Skeletal muscle satellite cell (primary cell): ENCODE data around the gene SLC1A5.
"Not testable (repeated sequence)": the region's sequence is repeated elsewhere in the genome, so short reads cannot be mapped to it uniquely, and the experiment has no call there.

Source experiments
- H3K27me3 ChIP-seq: 2 replicates; pipeline ENCODE4 v1.7.0; 2013; ENCODE audit warnings: low read length; ENCODE audit not compliant: control insufficient read depth, insufficient read depth
- H3K36me3 ChIP-seq: 2 replicates; pipeline ENCODE4 v1.7.0; 2013; ENCODE audit warnings: mild to moderate bottlenecking, control low read depth, low read length; ENCODE audit not compliant: insufficient read depth
- H3K4me1 ChIP-seq: 2 replicates; pipeline ENCODE4 v1.7.0; 2013; ENCODE audit warnings: low read length; ENCODE audit not compliant: control insufficient read depth, insufficient read depth
- H3K4me2 ChIP-seq: 2 replicates; pipeline ENCODE4 v1.7.0; 2013; ENCODE audit warnings: mild to moderate bottlenecking, low read length
- H3K4me3 ChIP-seq: 2 replicates; pipeline ENCODE4 v1.7.0; 2013; ENCODE audit warnings: low read length
- H3K9ac ChIP-seq: 2 replicates; pipeline ENCODE4 v1.7.0; 2013; ENCODE audit warnings: mild to moderate bottlenecking, low read depth, low read length, moderate library complexity
- H3K9me3 ChIP-seq: replicated peaks from 2 replicates; pipeline ENCODE4 v1.7.0; 2013; ENCODE audit warnings: mild to moderate bottlenecking, control low read depth, low read length

The SLC1A5 gene

DNA sequence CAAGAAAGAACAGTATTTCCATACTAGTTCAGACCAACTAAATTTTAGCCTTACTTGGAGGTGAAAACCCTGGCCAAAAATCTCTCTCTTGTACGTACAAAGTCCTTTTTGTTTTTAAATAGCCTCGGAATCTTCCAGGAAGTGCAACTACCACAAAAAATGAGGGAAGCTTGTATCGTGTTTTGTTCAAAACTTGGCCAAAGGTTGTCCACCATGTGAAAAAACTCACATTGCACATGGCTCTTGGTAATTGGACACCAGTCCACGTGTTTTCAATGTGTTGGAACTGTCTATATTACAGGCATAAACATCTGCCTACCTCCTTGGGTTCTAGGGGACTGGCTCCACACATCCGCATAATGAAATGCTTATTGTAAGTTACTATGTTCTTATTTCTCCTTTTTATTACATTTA is 27.0 kb downstream of the SLC1A5 start:
- Histone ChIP-seq H3K4me1 (peaks cover 22% of the 10 kb centered on the region), H3K9ac (no peak overlapping the region), H3K4me2 (no peak overlapping the region), H3K4me3 (no peak overlapping the region), H3K9me3 (no peaks in the 10 kb centered on the region), H3K27me3 (no peaks in the 10 kb centered on the region), H3K36me3 (peaks cover 7% of the 10 kb centered on the region)

DNA sequence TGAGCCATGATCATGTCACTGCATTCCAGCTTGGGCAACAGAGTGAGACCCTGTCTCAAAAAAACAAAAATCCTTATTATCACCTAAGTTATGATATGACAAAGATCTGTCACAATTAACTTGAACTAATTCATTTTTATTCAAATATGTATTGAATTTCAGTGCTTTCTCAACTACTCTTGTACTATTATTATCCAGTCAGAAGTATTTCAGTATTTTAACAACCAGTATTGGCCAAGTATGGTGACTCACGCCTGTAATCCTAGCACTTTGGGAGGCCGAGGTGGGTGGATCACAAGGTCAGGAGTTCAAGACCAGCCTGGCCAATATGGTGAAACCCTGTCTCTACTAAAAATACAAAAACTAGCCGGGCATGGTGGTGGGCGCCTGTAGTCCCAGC is 27.5 kb downstream of the SLC1A5 start:
- Histone ChIP-seq H3K9ac (peak overlapping the region; percentile 43), H3K36me3 (peaks cover 10% of the 10 kb centered on the region), H3K4me1 (peaks cover 22% of the 10 kb centered on the region)
- H3K4me2 ChIP-seq, H3K4me3 ChIP-seq, H3K9me3 ChIP-seq, H3K27me3 ChIP-seq: not testable (repeated sequence)

DNA sequence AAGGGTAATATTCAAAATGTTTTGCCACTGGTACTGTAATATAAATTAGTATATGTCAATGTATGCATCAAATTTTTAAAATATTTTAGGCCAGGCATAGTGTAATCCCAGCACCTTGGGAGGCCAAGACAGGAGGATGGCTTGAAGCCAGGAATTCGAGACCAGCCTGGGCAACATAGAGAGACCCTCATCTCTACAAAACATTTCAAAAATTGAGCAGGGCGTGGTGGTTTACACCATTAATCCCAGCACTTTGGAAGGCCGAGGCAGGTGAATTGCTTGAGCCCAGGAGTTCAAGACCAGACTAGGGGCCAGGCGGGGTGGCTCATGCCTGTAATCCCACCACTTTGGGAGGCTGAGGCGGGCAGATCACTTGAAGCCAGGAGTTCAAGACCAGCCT is 28.0 kb downstream of the SLC1A5 start:
- peaks cover 23% of the 10 kb centered on the region for H3K4me1 ChIP-seq
- H3K27me3 ChIP-seq: no peaks in the 10 kb centered on the region
- H3K9ac ChIP-seq: peak overlapping the region; percentile 43
- no peak overlapping the region for H3K4me2 ChIP-seq
- H3K4me3 ChIP-seq: no peak overlapping the region
- no peaks in the 10 kb centered on the region for H3K9me3 ChIP-seq
- peaks cover 12% of the 10 kb centered on the region for H3K36me3 ChIP-seq

DNA sequence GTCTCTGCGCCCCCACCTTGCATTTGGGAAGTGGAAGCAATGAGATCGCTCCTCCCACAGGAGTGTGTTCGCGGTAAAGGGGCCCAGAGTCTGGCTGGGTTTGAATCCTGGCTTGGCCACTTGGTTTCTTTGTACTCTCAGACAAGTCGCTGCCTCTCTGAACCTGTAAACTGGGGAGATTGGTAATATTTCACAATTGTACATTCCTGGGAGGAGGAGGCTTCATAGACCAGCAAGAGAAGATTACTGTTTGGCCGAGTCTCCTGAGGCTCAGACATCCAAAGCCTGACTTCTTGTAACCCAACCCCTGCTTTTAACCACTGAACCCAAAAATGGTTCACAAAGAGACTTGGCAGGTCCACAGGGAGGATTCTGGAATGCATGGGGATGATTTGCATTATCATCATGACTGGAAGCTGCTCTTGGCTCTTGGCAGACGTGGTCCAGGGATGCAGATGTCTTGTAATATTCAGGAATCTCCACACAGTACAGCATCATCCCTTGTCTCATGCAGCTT is 28.5 kb downstream of the SLC1A5 start:
- Histone ChIP-seq H3K36me3 (peaks cover 12% of the 10 kb centered on the region), H3K9ac (peak overlapping the region; percentile 32), H3K4me3 (no peak overlapping the region), H3K27me3 (no peaks in the 10 kb centered on the region), H3K9me3 (no peaks in the 10 kb centered on the region), H3K4me2 (peak overlapping the region; percentile 15), H3K4me1 (peaks cover 26% of the 10 kb centered on the region)

DNA sequence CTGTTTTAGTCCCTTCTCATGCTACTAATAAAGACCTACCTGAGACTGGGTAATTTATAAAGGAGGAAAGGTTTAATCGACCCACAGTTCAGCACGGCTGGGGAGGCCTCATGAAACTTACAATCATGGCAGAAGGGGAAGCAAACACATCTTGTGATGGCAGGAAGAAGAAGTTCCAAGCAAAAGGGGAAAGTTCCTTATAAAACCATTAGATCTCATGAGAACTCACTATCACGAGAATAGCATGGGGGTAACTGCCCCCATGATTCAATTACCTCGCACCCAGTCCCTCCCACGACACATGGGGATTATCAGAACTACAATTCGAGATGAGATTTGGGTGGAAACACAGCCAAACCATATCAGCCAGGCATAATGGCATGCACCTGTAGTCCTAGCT is 29.2 kb downstream of the SLC1A5 start:
- H3K36me3 ChIP-seq: peaks cover 12% of the 10 kb centered on the region
- no peak overlapping the region for H3K4me3 ChIP-seq
- no peaks in the 10 kb centered on the region for H3K9me3 ChIP-seq
- H3K27me3 ChIP-seq: no peaks in the 10 kb centered on the region
- peaks cover 26% of the 10 kb centered on the region for H3K4me1 ChIP-seq
- no peak overlapping the region for H3K9ac ChIP-seq
- no peak overlapping the region for H3K4me2 ChIP-seq

DNA sequence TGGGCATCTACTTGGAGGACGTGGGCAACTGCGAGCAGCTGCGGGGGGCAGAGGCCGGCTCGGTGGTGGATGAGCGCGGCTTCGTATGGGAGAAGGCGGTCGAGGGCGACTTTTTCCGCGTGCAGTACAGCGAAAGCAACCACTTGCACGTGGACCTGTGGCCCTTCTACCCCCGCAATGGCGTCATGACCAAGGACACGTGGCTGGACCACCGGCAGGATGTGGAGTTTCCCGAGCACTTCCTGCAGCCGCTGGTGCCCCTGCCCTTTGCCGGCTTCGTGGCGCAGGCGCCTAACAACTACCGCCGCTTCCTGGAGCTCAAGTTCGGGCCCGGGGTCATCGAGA is 31.9 kb downstream of the SLC1A5 start:
- no peaks in the 10 kb centered on the region for H3K27me3 ChIP-seq
- no peak overlapping the region for H3K4me2 ChIP-seq
- H3K36me3 ChIP-seq: peaks cover 20% of the 10 kb centered on the region
- H3K9ac ChIP-seq: no peak overlapping the region
- H3K4me3 ChIP-seq: no peak overlapping the region
- no peaks in the 10 kb centered on the region for H3K9me3 ChIP-seq
- peaks cover 25% of the 10 kb centered on the region for H3K4me1 ChIP-seq

DNA sequence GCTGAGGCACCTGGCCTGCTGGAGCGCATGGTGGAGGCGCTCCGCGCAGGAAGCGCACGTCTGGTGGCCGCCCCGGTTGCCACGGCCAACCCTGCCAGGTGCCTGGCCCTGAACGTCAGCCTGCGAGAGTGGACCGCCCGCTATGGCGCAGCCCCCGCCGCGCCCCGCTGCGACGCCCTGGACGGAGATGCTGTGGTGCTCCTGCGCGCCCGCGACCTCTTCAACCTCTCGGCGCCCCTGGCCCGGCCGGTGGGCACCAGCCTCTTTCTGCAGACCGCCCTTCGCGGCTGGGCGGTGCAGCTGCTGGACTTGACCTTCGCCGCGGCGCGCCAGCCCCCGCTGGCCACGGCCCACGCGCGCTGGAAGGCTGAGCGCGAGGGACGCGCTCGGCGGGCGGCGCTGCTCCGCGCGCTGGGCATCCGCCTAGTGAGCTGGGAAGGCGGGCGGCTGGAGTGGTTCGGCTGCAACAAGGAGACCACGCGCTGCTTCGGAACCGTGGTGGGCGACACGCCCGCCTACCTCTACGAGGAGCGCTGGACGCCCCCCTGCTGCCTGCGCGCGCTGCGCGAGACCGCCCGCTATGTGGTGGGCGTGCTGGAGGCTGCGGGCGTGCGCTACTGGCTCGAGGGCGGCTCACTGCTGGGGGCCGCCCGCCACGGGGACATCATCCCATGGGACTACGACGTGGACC is 32.4 kb downstream of the SLC1A5 start:
- peaks cover 20% of the 10 kb centered on the region for H3K4me1 ChIP-seq
- peaks cover 20% of the 10 kb centered on the region for H3K36me3 ChIP-seq
- H3K4me3 ChIP-seq: no peak overlapping the region
- H3K27me3 ChIP-seq: no peaks in the 10 kb centered on the region
- H3K4me2 ChIP-seq: no peak overlapping the region
- H3K9ac ChIP-seq: no peak overlapping the region
- no peaks in the 10 kb centered on the region for H3K9me3 ChIP-seq

DNA sequence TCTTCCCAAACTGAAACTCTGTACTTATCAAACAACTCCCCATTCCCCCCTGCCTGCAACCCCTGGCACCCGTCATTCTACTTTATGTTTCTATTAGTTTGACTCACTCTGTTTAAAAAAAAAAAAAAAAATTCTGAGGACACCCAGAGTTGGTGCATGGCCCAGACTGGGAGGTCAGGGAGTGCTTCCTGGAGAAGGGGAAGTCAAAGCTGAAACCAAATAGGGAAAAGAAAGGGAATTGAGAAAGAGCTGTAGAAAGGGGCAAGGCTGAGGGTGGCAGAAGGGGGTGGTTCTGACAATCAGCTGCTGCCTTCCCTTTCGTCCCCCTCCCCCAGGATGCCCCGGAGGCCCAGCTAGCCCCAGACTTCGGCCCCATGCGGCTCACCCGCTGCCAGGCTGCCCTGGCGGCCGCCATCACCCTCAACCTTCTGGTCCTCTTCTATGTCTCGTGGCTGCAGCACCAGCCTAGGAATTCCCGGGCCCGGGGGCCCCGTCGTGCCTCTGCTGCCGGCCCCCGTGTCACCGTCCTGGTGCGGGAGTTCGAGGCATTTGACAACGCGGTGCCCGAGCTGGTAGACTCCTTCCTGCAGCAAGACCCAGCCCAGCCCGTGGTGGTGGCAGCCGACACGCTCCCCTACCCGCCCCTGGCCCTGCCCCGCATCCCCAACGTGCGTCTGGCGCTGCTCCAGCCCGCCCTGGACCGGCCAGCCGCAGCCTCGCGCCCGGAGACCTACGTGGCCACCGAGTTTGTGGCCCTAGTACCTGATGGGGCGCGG is 33.1 kb downstream of the SLC1A5 start:
- H3K9ac ChIP-seq: no peak overlapping the region
- H3K4me3 ChIP-seq: no peak overlapping the region
- H3K9me3 ChIP-seq: no peaks in the 10 kb centered on the region
- peaks cover 20% of the 10 kb centered on the region for H3K36me3 ChIP-seq
- H3K4me1 ChIP-seq: peaks cover 14% of the 10 kb centered on the region
- H3K4me2 ChIP-seq: no peak overlapping the region
- H3K27me3 ChIP-seq: no peaks in the 10 kb centered on the region

DNA sequence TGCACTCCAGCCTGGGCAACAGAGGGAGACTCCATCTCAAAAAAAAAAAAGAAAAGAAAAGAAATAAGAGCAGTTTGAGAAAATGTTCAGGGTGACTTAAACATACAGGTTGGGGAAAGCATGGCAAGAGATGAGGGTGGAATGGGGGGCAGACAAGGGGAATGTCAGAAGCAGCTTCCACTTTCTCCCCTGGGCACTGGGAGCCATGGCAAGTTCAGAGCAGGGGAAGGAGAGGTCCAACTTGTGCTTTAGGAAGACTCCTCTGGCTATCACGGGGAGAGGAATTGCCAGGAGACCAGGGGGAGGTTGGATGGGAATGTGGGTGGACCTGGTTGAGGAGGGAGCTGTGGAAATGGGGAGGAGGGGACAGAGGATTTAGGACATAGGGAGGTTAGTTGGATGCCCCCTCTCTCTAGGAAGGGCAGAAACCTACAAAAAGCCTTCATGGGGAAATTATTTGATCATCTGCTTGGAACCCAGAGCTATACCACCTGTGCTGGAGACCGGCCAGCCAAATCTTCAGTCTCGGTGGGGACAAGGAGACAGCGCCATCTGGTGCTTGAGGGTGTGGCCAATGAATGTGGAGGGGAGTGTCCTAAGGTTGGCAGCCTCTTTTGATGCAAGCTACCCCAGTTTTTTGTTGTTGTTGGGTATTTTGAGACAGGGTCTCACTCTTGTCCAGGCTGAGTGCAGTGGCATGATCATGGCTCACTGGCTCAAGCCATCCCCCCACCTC is 34.8 kb downstream of the SLC1A5 start:
- Histone ChIP-seq H3K9me3 (no peaks in the 10 kb centered on the region), H3K36me3 (peaks cover 25% of the 10 kb centered on the region), H3K4me3 (no peak overlapping the region), H3K27me3 (no peaks in the 10 kb centered on the region), H3K4me1 (peaks cover 4% of the 10 kb centered on the region), H3K9ac (no peak overlapping the region), H3K4me2 (no peak overlapping the region)

DNA sequence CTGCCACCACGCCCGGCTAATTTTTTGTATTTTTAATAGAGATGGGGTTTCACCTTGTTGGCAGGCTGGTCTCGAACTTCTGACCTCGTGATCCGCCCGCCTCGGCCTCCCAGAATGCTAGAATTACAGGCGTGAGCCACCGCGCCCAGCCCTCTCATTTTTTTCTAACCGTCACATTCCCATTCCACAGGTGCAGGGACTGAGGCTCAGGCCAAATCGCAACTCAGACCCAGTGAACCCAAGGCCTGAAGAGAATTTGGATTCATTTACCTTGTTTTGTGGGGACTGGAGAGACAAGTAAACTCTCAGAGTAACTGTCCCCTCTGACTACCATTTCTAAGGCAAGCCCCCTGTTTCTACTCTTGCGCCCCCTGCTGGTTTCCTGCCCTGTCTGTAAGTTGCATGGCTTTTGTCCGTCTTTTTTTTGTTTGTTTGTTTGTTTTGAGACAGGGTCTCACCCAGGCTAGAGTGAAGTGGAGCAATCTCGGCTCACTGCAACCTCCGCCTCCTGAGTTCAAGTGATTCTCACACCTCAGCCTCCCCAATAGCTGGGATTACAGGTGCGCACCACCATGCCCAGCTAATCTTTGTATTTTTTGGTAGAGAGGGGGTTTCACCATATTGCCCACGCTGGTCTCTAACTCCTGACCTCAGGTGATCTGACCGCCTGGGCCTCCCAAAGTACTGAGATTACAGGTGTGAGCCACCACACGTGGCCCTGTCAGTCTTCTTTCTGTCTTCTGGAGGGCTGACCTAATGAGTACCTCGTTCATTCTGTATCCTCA is 39.9 kb downstream of the SLC1A5 start:
- peaks cover 17% of the 10 kb centered on the region for H3K4me1 ChIP-seq
- H3K27me3 ChIP-seq: no peaks in the 10 kb centered on the region
- peaks cover 13% of the 10 kb centered on the region for H3K36me3 ChIP-seq
- no peak overlapping the region for H3K4me2 ChIP-seq
- no peak overlapping the region for H3K9ac ChIP-seq
- H3K4me3 ChIP-seq: no peak overlapping the region
- H3K9me3 ChIP-seq: no peaks in the 10 kb centered on the region
